GM21447 (cell line): Measurements from ENCODE around the gene MAN1C1.

Experiments
- ATAC-seq: cut with Tn5 transposase; IDR thresholded peaks from one replicate; pipeline ENCODE4 v1.9.1; 2021; ENCODE audit not compliant: unreplicated experiment

The MAN1C1 gene

GRCh38 chr1:25797939-25798338, 181.3 kb downstream of the MAN1C1 start:
- ATAC-seq, result no peak

- no peak for ATAC-seq
These were observed 182.2 kb downstream of the MAN1C1 start for GRCh38 chr1:25798666-25799351.

- ATAC-seq, result no peak
These were observed 182.9 kb downstream of the MAN1C1 start for GRCh38 chr1:25799352-25799934.

- no peak for ATAC-seq
These were observed 183.5 kb downstream of the MAN1C1 start, which contains the start of gene SELENON for GRCh38 chr1:25799935-25800702. SELENON (plus strand) TSS chr1:25800193; CDS start chr1:25800231, 38 bp downstream.

GRCh38 chr1:25800703-25801377, 184.2 kb downstream of the MAN1C1 start:
- no peak for ATAC-seq

- ATAC-seq, result peak; percentile 46
These were observed 186.3 kb downstream of the MAN1C1 start for GRCh38 chr1:25802915-25803314.

GRCh38 chr1:25803368-25803767, 186.8 kb downstream of the MAN1C1 start:
- no peak for ATAC-seq

- peak; percentile 44 for ATAC-seq
These were observed 187.8 kb downstream of the MAN1C1 start for GRCh38 chr1:25804244-25804963.

GRCh38 chr1:25804964-25805862, 188.6 kb downstream of the MAN1C1 start:
- ATAC-seq, result no peak

GRCh38 chr1:25805863-25806225, 189.3 kb downstream of the MAN1C1 start:
- no peak for ATAC-seq

- no peak for ATAC-seq
These were observed 189.8 kb downstream of the MAN1C1 start for GRCh38 chr1:25806418-25806817.

- ATAC-seq, result no peak
These were observed 191.1 kb downstream of the MAN1C1 start for GRCh38 chr1:25807480-25808390.

- ATAC-seq, result no peak
These were observed 192.1 kb downstream of the MAN1C1 start for GRCh38 chr1:25808481-25809244.

- ATAC-seq, result no peak
These were observed 192.8 kb downstream of the MAN1C1 start for GRCh38 chr1:25809283-25809926.

GRCh38 chr1:25809929-25810328, 193.3 kb downstream of the MAN1C1 start:
- no peak for ATAC-seq

GRCh38 chr1:25810341-25811299, 194.0 kb downstream of the MAN1C1 start:
- no peak for ATAC-seq
